K562 (cell line): ENCODE data around the gene NEUROG3. TPM values are rescaled to one million over a fixed set of nuclear protein-coding genes. Genes with fewer than 3 reads are reported as not detected.

ENCODE experiments used
- ATAC-seq: fragments of 200-7000 bp; cut with Tn5 transposase; 3 replicates; pipeline ENCODE4 v1.9.1; 2020; ENCODE audit warnings: moderate library complexity
- BruUV-seq: library from RNA; stranded (reverse); fragments of 400-500 nt; replicated peaks from 2 replicates; lab custom pipeline; 2021; lab: Mats Ljungman, UMichigan
- CTCF ChIA-PET: fragments of 300-600 bp; formaldehyde crosslinking; extraction: SDS; loops from one replicate; lab custom pipeline; 2021; ENCODE audit warnings: low intra/inter-chr PET ratio; lab: Yijun Ruan, JAX
- POLR2A ChIA-PET: fragments of 300-600, 350-650 bp; sonication (Branson Sonifier 250); formaldehyde crosslinking; extraction: SDS; loops from one replicate; lab custom pipeline; 2021; ENCODE audit warnings: antibody characterized with exemption, inconsistent platforms; lab: Yijun Ruan, JAX
- DNase-seq, 4 experiments: peaks; one replicate each; pipeline versions ENCODE4 v3.0.0 to v3.0.0-alpha.2; 2011 to 2018; ENCODE audit warnings: low spot score in 3 of 4, mixed read lengths in 3 of 4; ENCODE audit errors: extremely low read depth in 1 of 4
- FAIRE-seq: peaks from 2 replicates; lab custom pipeline; 2011; peaks lifted over from hg19 to GRCh38; lab: Jason Lieb, UNC
- H2AFZ ChIP-seq: 2 replicates; pipeline ENCODE4 v1.6.0; 2011; ENCODE audit warnings: low read depth, low read length, control low read depth, inconsistent platforms
- H3K27ac ChIP-seq: fragments of 200-600 bp; 3 replicates; pipeline ENCODE4 v1.8.0; 2011; ENCODE audit warnings: low read depth, mild to moderate bottlenecking, control low read depth, inconsistent platforms, low read length, moderate library complexity, mixed read lengths; ENCODE audit errors: extremely low read depth
- H3K27me3 ChIP-seq, 2 experiments: fragments of 300-600 bp in 1 of 2; 2 replicates in 1 of 2; 3 replicates in 1 of 2; pipeline versions ENCODE4 v1.6.0 to v1.8.0; 2011; ENCODE audit warnings: inconsistent platforms in 2 of 2, low read length in 2 of 2, mild to moderate bottlenecking in 1 of 2, mixed read lengths in 1 of 2, moderate library complexity in 1 of 2; ENCODE audit not compliant: control insufficient read depth in 2 of 2, insufficient read depth in 2 of 2
- H3K36me3 ChIP-seq: fragments of 300-600 bp; 3 replicates; pipeline ENCODE4 v1.8.0; 2011; ENCODE audit warnings: mild to moderate bottlenecking, low read length, inconsistent platforms; ENCODE audit not compliant: control insufficient read depth, insufficient read depth
- H3K4me1 ChIP-seq, 2 experiments: fragments of 200-600 bp in 1 of 2; replicated peaks in 1 of 2; 2 replicates in 1 of 2; 3 replicates in 1 of 2; pipeline versions ENCODE4 v1.5.1 to v1.8.0; 2011; ENCODE audit warnings: inconsistent platforms in 2 of 2, low read length in 2 of 2, mild to moderate bottlenecking in 1 of 2, mixed read lengths in 1 of 2, moderate library complexity in 1 of 2; ENCODE audit not compliant: control insufficient read depth in 2 of 2, insufficient read depth in 2 of 2
- H3K4me2 ChIP-seq: 2 replicates; pipeline ENCODE4 v1.6.1; 2011; ENCODE audit warnings: low read length, control low read depth, inconsistent platforms, mixed read lengths; ENCODE audit not compliant: insufficient read depth
- H3K4me3 ChIP-seq: fragments of 200-600 bp; sonication (generic), shearing (Covaris generic); 2 replicates; pipeline ENCODE4 v1.5.1; 2016; ENCODE audit warnings: control low read depth, inconsistent platforms
- H3K79me2 ChIP-seq: fragments of 200-600 bp; 3 replicates; pipeline ENCODE4 v1.8.0; 2011; ENCODE audit warnings: low read length, inconsistent platforms; ENCODE audit not compliant: control insufficient read depth, insufficient read depth
- H3K9ac ChIP-seq, 2 experiments: 2 replicates each; pipeline versions ENCODE4 v1.6.0 to v1.6.1; 2011; ENCODE audit warnings: low read depth in 2 of 2, low read length in 2 of 2, control low read depth in 1 of 2, inconsistent platforms in 1 of 2, mild to moderate bottlenecking in 1 of 2, mixed read lengths in 1 of 2; ENCODE audit not compliant: insufficient read depth in 1 of 2
- H3K9me1 ChIP-seq: one replicate; pipeline ENCODE4 v1.6.0; 2011; ENCODE audit warnings: inconsistent platforms, mild to moderate bottlenecking, low read length, moderate library complexity; ENCODE audit not compliant: control insufficient read depth, insufficient read depth
- H3K9me3 ChIP-seq: replicated peaks from 2 replicates; pipeline ENCODE4 v1.5.1; 2011; ENCODE audit warnings: low read depth, low read length, inconsistent platforms; ENCODE audit not compliant: control insufficient read depth, insufficient read depth
- H4K20me1 ChIP-seq: replicated peaks from 2 replicates; pipeline ENCODE4 v1.6.1; 2011; ENCODE audit warnings: low read length, inconsistent platforms, mixed read lengths; ENCODE audit not compliant: control insufficient read depth, insufficient read depth
- CEBPB ChIP-seq: fragments of 450-650 bp; IDR thresholded peaks from 2 replicates; pipeline ENCODE4 v1.6.1; 2016; ENCODE audit warnings: missing genetic modification characterization, missing compliant biosample characterization
- HEY1 ChIP-seq: fragments of 250-450 bp; sonication (Bioruptor Pico); IDR thresholded peaks from 2 replicates; pipeline ENCODE4 v1.5.0; 2020; ENCODE audit warnings: mild to moderate bottlenecking, moderate library complexity, borderline replicate concordance
- SIN3B ChIP-seq: fragments of 450-650 bp; IDR thresholded peaks from 2 replicates; pipeline ENCODE4 v1.6.1; 2017; ENCODE audit warnings: low read depth, mild to moderate bottlenecking, moderate library complexity
- SIX5 ChIP-seq, 2 experiments: IDR thresholded peaks; 2 replicates each; pipeline ENCODE4 v1.6.1; 2011; ENCODE audit warnings: low read length in 2 of 2, borderline replicate concordance in 1 of 2, low read depth in 1 of 2, mild to moderate bottlenecking in 1 of 2, moderate library complexity in 1 of 2; ENCODE audit not compliant: insufficient read depth in 1 of 2
- SNIP1 ChIP-seq: fragments of 450-650 bp; IDR thresholded peaks from 2 replicates; pipeline ENCODE4 v1.7.1; 2017; ENCODE audit warnings: low read depth, mild to moderate bottlenecking
- USF2 ChIP-seq: sonication (generic); formaldehyde crosslinking; IDR thresholded peaks from 2 replicates; pipeline ENCODE4 v1.5.0; 2020; ENCODE audit warnings: missing genetic modification reagents
- WGBS: fragments of 100-300 bp; shearing (Covaris generic); methylation state at CpG from one replicate; pipeline ENCODE4 v1.1.6; 2016; ENCODE audit warnings: low coverage, mixed read lengths; ENCODE audit not compliant: insufficient coverage; ENCODE audit errors: missing lambda C conversion rate; 5-methylcytosine and 5-hydroxymethylcytosine counted together
- in situ Hi-C: fragments of 300-500 bp; cut with MboI; formaldehyde crosslinking; loops from 4 replicates; pipeline ENCODE4 v1.15.0; 2018; ENCODE audit warnings: inconsistent platforms, mixed read lengths
- intact Hi-C: fragments of 100-400 bp; cut with micrococcal nuclease; formaldehyde crosslinking; loops from 2 replicates; pipeline ENCODE4 v1.14.2; 2022
- polyA plus RNA-seq, 8 experiments: library from polyadenylated mRNA; depleted of rRNA in 4 of 8; stranded (reverse) in 5 of 8; unstranded in 3 of 8; fragments of >200 nt; fragmentation: Nextera tagmentation in 2 of 8; fragmentation: Illumina TruSeq in 1 of 8; extraction: Ambion mirVana in 2 of 8; extraction: Trizol in 1 of 8; gene quantifications; 2 replicates each; pipeline versions ENCODE4 v1.2.1 to v1.2.3, GENCODE V29; 2011 to 2014; ENCODE audit warnings: inconsistent platforms in 1 of 8, missing spikeins in 1 of 8
- total RNA-seq, 7 experiments: library from RNA; depleted of rRNA in 6 of 7; stranded (reverse); fragments of >200 nt in 6 of 7; fragmentation: Illumina TruSeq in 2 of 7; extraction: Trizol in 2 of 7; gene quantifications; 2 replicates each; pipeline versions ENCODE4 v1.2.1 to v1.2.3, GENCODE V29; 2011 to 2021; ENCODE audit warnings: low replicate concordance in 1 of 7

Gene NEUROG3
- total and polyA plus RNA-seq, 9 of the 15 experiments (the other 6 are each of a cell fraction or from before 2014, with no cell fraction given): not detected

- Histone ChIP-seq H3K9me3 (no peaks in the 10 kb centered on the region), H2AFZ (no peak overlapping the region), H3K9me1 (no peaks in the 10 kb centered on the region), H3K27me3 (peaks cover 0 to 31% of the 10 kb centered on the region in 2 experiments; a peak in 3 of 5 replicates), H3K4me3 (no peak overlapping the region), H3K4me2 (no peak overlapping the region), H3K79me2 (no peaks in the 10 kb centered on the region), H4K20me1 (no peaks in the 10 kb centered on the region), H3K27ac (no peak overlapping the region), H3K9ac (no peak overlapping the region), H3K36me3 (no peaks in the 10 kb centered on the region), H3K4me1 (no peaks in the 10 kb centered on the region)
- POLR2A ChIA-PET: interaction anchor here (0.6 to 1.1 kb wide), 6 partner anchors 10 to 1729 kb away, joined by 3 to 4 read pairs (median 3); no protein-coding TSS in a partner anchor
- intact Hi-C loops (no loop called here), in situ Hi-C loops (no loop called here)
- TF ChIP-seq SIN3B (no peak), CEBPB (0 out of 2 replicates have a peak, but pooled peaks have one; percentile 23)
- DNase-seq: no peak
- ATAC-seq: no peak
- under 1% methylated on average over 7 of the region's 7 CpGs for WGBS
- FAIRE-seq: no peak
- no TSS peak for BruUV-seq
- CTCF ChIA-PET: no interaction called here
Measured at GRCh38 chr10:69619626-69620025, 46.4 kb upstream of the NEUROG3 start.

- Histone ChIP-seq H3K79me2 (no peaks in the 10 kb centered on the region), H3K9ac (no peak overlapping the region), H2AFZ (no peak overlapping the region), H3K27me3 (peaks cover 0 to 31% of the 10 kb centered on the region in 2 experiments; a peak in 3 of 5 replicates), H3K27ac (no peak overlapping the region), H3K9me1 (no peaks in the 10 kb centered on the region), H4K20me1 (no peaks in the 10 kb centered on the region), H3K9me3 (no peaks in the 10 kb centered on the region), H3K36me3 (no peaks in the 10 kb centered on the region), H3K4me2 (no peak overlapping the region), H3K4me3 (no peak overlapping the region), H3K4me1 (no peaks in the 10 kb centered on the region)
- 0% methylated on average over 2 of the region's 2 CpGs for WGBS
- no TSS peak for BruUV-seq
- POLR2A ChIA-PET: interaction anchor here (0.6 to 1.0 kb wide), 4 partner anchors 11 to 1730 kb away, joined by 3 to 4 read pairs (median 3); no protein-coding TSS in a partner anchor
- intact Hi-C loops: no loop called here
- CTCF ChIA-PET: no interaction called here
- ATAC-seq (no peak), DNase-seq (no peak), FAIRE-seq (no peak)
- TF ChIP-seq SIX5 (IDR thresholded peaks at IDR 0.05; ENCODE audit: borderline replicate concordance in 1 of 2, insufficient read depth in 1 of 2, low read depth in 1 of 2, low read length in 2 of 2) (no peak), SNIP1 (no peak), USF2 (CRISPR knock-in tag) (no peak), HEY1 (CRISPR knock-in tag) (no peak)
- in situ Hi-C loops: no loop called here
Measured at GRCh38 chr10:69618746-69619145, 45.5 kb upstream of the NEUROG3 start.
